ENCODE results near the gene FGF9. TPM values are rescaled to one million over a fixed set of nuclear protein-coding genes. Genes with fewer than 3 reads are reported as not detected.
A peak's percentile ranks its signal among the peaks of the same experiment; 100 is the strongest.

FGF9 gene
- total RNA-seq, 1 experiment from 2014 or later = not detected

DNA sequence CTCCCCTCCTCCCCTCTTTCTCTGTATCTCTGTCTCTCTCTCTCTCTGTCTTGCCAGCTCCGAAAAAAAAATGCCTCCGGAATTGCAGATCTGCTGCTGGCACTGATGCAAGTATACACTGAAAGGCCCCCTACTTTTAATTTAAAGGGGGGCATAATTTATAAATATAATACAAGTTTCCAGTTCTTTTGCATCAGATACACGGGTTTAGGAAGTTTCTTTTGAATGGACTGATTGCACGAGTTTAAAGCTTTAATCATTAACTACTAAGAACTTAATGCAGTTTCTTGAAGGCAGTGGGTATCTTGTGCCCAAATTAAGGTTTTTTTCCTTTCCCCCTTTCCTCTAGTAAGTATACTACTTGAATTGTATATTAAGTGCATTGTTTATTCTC is 1.4 kb downstream of the FGF9 start:
- Histone ChIP-seq H3K9ac (ENCODE audit: low read length) (no peak overlapping the region), H3K27ac (ENCODE audit: low read length) (no peak overlapping the region), H3K9me3 (ENCODE audit: low read length) (no peaks in the 10 kb centered on the region), H3K36me3 (ENCODE audit: low read depth, low read length) (no peaks in the 10 kb centered on the region), H3K4me2 (ENCODE audit: low read length) (no peak overlapping the region), H3K9me2 (replicated peaks; ENCODE audit: low read length) (no peaks in the 10 kb centered on the region), H2AFZ (ENCODE audit: low read length) (no peak overlapping the region), H3K4me3 (ENCODE audit: low read length) (no peak overlapping the region), H4K20me1 (ENCODE audit: low read length) (no peaks in the 10 kb centered on the region), H3K79me2 (ENCODE audit: low read length) (no peaks in the 10 kb centered on the region), H3K27me3 (ENCODE audit: low read length) (peaks cover 78% of the 10 kb centered on the region), H3K4me1 (ENCODE audit: insufficient read depth, low read length) (no peaks in the 10 kb centered on the region), H3F3A (ENCODE audit: low read length, unreplicated experiment) (no peaks in the 10 kb centered on the region)
- ChIA-PET CTCF (no interaction called here), POLR2A (ENCODE audit: unreplicated experiment) (no interaction called here)
- intact Hi-C loops (cut with micrococcal nuclease) = no loop called here
- no peak for ATAC-seq
- DNase-seq = no peak
- no TSS peak for BruUV-seq (replicated peaks)
- TF ChIP-seq, protein P1, sequence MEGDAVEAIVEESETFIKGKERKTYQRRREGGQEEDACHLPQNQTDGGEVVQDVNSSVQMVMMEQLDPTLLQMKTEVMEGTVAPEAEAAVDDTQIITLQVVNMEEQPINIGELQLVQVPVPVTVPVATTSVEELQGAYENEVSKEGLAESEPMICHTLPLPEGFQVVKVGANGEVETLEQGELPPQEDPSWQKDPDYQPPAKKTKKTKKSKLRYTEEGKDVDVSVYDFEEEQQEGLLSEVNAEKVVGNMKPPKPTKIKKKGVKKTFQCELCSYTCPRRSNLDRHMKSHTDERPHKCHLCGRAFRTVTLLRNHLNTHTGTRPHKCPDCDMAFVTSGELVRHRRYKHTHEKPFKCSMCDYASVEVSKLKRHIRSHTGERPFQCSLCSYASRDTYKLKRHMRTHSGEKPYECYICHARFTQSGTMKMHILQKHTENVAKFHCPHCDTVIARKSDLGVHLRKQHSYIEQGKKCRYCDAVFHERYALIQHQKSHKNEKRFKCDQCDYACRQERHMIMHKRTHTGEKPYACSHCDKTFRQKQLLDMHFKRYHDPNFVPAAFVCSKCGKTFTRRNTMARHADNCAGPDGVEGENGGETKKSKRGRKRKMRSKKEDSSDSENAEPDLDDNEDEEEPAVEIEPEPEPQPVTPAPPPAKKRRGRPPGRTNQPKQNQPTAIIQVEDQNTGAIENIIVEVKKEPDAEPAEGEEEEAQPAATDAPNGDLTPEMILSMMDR (conservative IDR thresholded peaks at IDR 0.05; ENCODE audit: low read depth, low read length) = no peak
- TF ChIP-seq EZH2 (IDR thresholded peaks at IDR 0.05; ENCODE audit: low read length, unreplicated experiment) (no peak), EZH2phosphoT487 (IDR thresholded peaks at IDR 0.05; ENCODE audit: borderline replicate concordance, low read length) (no peak)

DNA sequence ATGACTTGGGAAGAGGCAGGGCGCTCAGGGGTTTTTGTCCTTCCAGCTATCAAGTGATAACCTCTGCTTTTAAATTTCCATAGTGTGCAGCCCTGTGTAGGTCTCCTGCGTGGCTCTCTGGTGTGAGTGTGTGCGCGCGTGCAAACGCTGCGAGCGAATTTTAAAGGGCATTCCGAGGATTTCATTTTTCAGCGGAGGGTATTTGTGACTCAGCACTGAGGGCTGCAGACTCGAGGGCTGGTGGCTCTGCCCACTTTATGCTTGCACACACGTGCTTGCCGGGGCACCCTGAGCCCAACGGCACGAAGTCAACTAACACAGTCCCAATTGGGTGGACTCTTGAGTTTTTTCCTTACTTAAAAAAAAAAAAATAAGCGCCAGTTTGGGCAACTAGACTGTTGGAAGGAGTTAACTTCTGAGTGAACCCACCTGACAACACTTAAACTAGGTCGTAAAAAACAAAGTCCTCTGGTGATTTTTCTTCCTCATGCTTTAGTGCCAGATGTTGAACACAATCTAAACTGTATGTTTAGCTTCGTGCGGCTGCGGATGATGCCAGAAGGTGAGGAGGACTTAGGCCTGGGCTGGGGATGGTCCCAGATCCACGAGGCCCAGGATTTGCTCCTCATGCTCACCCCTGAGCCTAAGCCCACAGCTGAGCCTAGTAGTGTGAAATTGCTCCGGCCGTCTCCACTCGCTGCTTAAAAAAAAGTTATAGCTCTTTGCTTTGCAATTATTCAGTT is 2.1 kb downstream of the FGF9 start:
- no peak overlapping the region for H3K27ac ChIP-seq (ENCODE audit: low read length)
- H3K9me3 ChIP-seq (ENCODE audit: low read length) = no peaks in the 10 kb centered on the region
- peak overlapping the region; percentile 46; the same call in 1 of the 2 replicates for H3K4me3 ChIP-seq (ENCODE audit: low read length)
- DNase-seq = no peak
- H3K4me1 ChIP-seq (ENCODE audit: insufficient read depth, low read length) = no peaks in the 10 kb centered on the region
- peaks cover 84% of the 10 kb centered on the region for H3K27me3 ChIP-seq (ENCODE audit: low read length)
- no peak for ATAC-seq
- ChIA-PET CTCF (no interaction called here), POLR2A (ENCODE audit: unreplicated experiment) (no interaction called here)
- H3F3A ChIP-seq (ENCODE audit: low read length, unreplicated experiment) = no peaks in the 10 kb centered on the region
- no peak overlapping the region for H3K9ac ChIP-seq (ENCODE audit: low read length)
- H4K20me1 ChIP-seq (ENCODE audit: low read length) = no peaks in the 10 kb centered on the region
- H3K9me2 ChIP-seq (replicated peaks; ENCODE audit: low read length) = no peaks in the 10 kb centered on the region
- no peaks in the 10 kb centered on the region for H3K36me3 ChIP-seq (ENCODE audit: low read depth, low read length)
- intact Hi-C loops (cut with micrococcal nuclease) = no loop called here
- no TSS peak for BruUV-seq (replicated peaks)
- H2AFZ ChIP-seq (ENCODE audit: low read length) = no peak overlapping the region
- H3K79me2 ChIP-seq (ENCODE audit: low read length) = no peaks in the 10 kb centered on the region
- TF ChIP-seq EZH2phosphoT487 (IDR thresholded peaks at IDR 0.05; ENCODE audit: borderline replicate concordance, low read length) (no peak), EZH2 (IDR thresholded peaks at IDR 0.05; ENCODE audit: low read length, unreplicated experiment) (no peak)
- TF ChIP-seq, protein P1 (conservative IDR thresholded peaks at IDR 0.05; ENCODE audit: low read depth, low read length) = no peak
- peak overlapping the region; percentile 82 for H3K4me2 ChIP-seq (ENCODE audit: low read length)

DNA sequence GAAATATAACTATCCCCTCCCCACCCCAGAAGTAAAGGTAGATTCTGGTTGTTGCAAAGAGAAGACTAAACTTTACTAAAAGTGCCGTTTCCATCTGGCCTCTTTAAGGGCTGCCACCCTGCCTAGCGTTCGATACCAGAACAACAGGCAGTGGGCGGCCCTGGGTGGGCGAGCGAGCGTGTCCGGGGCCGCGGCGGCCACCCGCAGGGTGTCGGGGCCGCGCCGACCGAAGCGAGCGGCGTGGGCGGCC is 2.6 kb downstream of the FGF9 start:
- no peaks in the 10 kb centered on the region for H3K36me3 ChIP-seq (ENCODE audit: low read depth, low read length)
- H3K9me2 ChIP-seq (replicated peaks; ENCODE audit: low read length) = no peaks in the 10 kb centered on the region
- BruUV-seq (replicated peaks) = no TSS peak
- H3F3A ChIP-seq (ENCODE audit: low read length, unreplicated experiment) = no peaks in the 10 kb centered on the region
- intact Hi-C loops (cut with micrococcal nuclease) = no loop called here
- no peaks in the 10 kb centered on the region for H3K9me3 ChIP-seq (ENCODE audit: low read length)
- TF ChIP-seq, protein P1 (conservative IDR thresholded peaks at IDR 0.05; ENCODE audit: low read depth, low read length) = no peak
- TF ChIP-seq EZH2phosphoT487 (IDR thresholded peaks at IDR 0.05; ENCODE audit: borderline replicate concordance, low read length) (no peak), EZH2 (IDR thresholded peaks at IDR 0.05; ENCODE audit: low read length, unreplicated experiment) (no peak)
- H3K4me3 ChIP-seq (ENCODE audit: low read length) = peak overlapping the region; percentile 46; the same call in 1 of the 2 replicates
- no peaks in the 10 kb centered on the region for H3K4me1 ChIP-seq (ENCODE audit: insufficient read depth, low read length)
- H3K27me3 ChIP-seq (ENCODE audit: low read length) = peaks cover 86% of the 10 kb centered on the region
- H2AFZ ChIP-seq (ENCODE audit: low read length) = no peak overlapping the region
- no peak overlapping the region for H3K9ac ChIP-seq (ENCODE audit: low read length)
- peak overlapping the region; percentile 82 for H3K4me2 ChIP-seq (ENCODE audit: low read length)
- no peaks in the 10 kb centered on the region for H4K20me1 ChIP-seq (ENCODE audit: low read length)
- H3K27ac ChIP-seq (ENCODE audit: low read length) = no peak overlapping the region
- CTCF ChIA-PET = no interaction called here
- DNase-seq (no peak), ATAC-seq (peak; percentile 12)
- no peaks in the 10 kb centered on the region for H3K79me2 ChIP-seq (ENCODE audit: low read length)
- POLR2A ChIA-PET (ENCODE audit: unreplicated experiment) = no interaction called here
